Suprapubic skin (tissue), 4 donors: Measurements from ENCODE around the gene ZNF275. TPM values are rescaled to one million over a fixed set of nuclear protein-coding genes. Genes with fewer than 3 reads are reported as not detected.
"Not testable (repeated sequence)": the region's sequence is repeated elsewhere in the genome, so short reads cannot be mapped to it uniquely, and the experiment has no call there.

Experiments
- DNase-seq, 2 donors: peaks; one replicate each; pipeline ENCODE4 v3.0.0-alpha.2; 2019; ENCODE audit warnings: low spot score in 2 of 2
- H3K27ac ChIP-seq: fragments of 200-600 bp; sonication (generic); one replicate; pipeline ENCODE4 v1.5.1; 2019
- H3K27me3 ChIP-seq: fragments of 200-600 bp; sonication (generic); one replicate; pipeline ENCODE4 v1.5.1; 2019
- H3K36me3 ChIP-seq: fragments of 200-600 bp; sonication (generic); one replicate; pipeline ENCODE4 v1.5.1; 2019
- H3K4me1 ChIP-seq: fragments of 200-600 bp; sonication (generic); one replicate; pipeline ENCODE4 v1.5.1; 2019
- H3K4me3 ChIP-seq: fragments of 200-600 bp; sonication (generic); one replicate; pipeline ENCODE4 v1.5.1; 2019; ENCODE audit warnings: mild to moderate bottlenecking
- H3K9me3 ChIP-seq: fragments of 200-600 bp; sonication (generic); one replicate; pipeline ENCODE4 v1.5.1; 2019
- CTCF ChIP-seq, 2 donors: fragments of 200-600 bp in 1 of 2; fragments of 450-650 bp in 1 of 2; sonication (generic) in 1 of 2; IDR thresholded peaks; one replicate each; pipeline ENCODE4 v1.5.1; 2016 to 2019; ENCODE audit warnings: antibody characterized with exemption in 2 of 2, mild to moderate bottlenecking in 1 of 2, moderate library complexity in 1 of 2
- EP300 ChIP-seq: sonication (generic); formaldehyde crosslinking; IDR thresholded peaks from one replicate; pipeline ENCODE4 v1.6.1; 2017; ENCODE audit warnings: antibody characterized with exemption
- POLR2A ChIP-seq, 2 donors: fragments of 450-650 bp; IDR thresholded peaks; one replicate each; pipeline ENCODE4 v1.6.1; 2017; ENCODE audit warnings: antibody characterized with exemption in 2 of 2, mild to moderate bottlenecking in 2 of 2, moderate library complexity in 2 of 2
- POLR2AphosphoS5 ChIP-seq, 3 donors: sonication (generic); formaldehyde crosslinking; IDR thresholded peaks; one replicate each; pipeline ENCODE4 v1.6.1; 2017; ENCODE audit warnings: antibody characterized with exemption in 3 of 3
- WGBS: methylation state at CpG from one replicate; pipeline ENCODE4 v1.1.5; 2018; 5-methylcytosine and 5-hydroxymethylcytosine counted together
- total RNA-seq, 4 donors: library from RNA; depleted of rRNA; stranded (reverse); fragments of >200 nt; gene quantifications; one replicate each; pipeline ENCODE4 v1.1.0, GENCODE V29; 2016

ZNF275 gene
- total RNA-seq, 4 donors from 2014 or later = 2.3 to 4.3 (median 3.3) TPM

- TF ChIP-seq CTCF (IDR thresholded peaks at IDR 0.05) = no peak
- TF ChIP-seq EP300 = no peak
- no peak for TF ChIP-seq POLR2AphosphoS5 (IDR thresholded peaks at IDR 0.05)
- no peak for TF ChIP-seq POLR2A (IDR thresholded peaks at IDR 0.05)
- DNase-seq = no peak
Measured at GRCh38 chrX:153318811-153319210, 15.1 kb upstream of the ZNF275 start.

GRCh38 chrX:153319295-153320046 is 14.5 kb upstream of the ZNF275 start:
- Histone ChIP-seq H3K36me3 (no peaks in the 10 kb centered on the region), H3K27me3 (peaks cover 21% of the 10 kb centered on the region), H3K27ac (no peak overlapping the region), H3K4me1 (no peaks in the 10 kb centered on the region), H3K4me3 (no peak overlapping the region), H3K9me3 (no peaks in the 10 kb centered on the region)
- TF ChIP-seq CTCF (IDR thresholded peaks at IDR 0.05) (no peak), EP300 (no peak), POLR2AphosphoS5 (IDR thresholded peaks at IDR 0.05) (no peak), POLR2A (IDR thresholded peaks at IDR 0.05) (no peak)
- no peak for DNase-seq
- 87% methylated on average over 28 of the region's 33 CpGs for WGBS

More at GRCh38 chrX:153318811-153319210, 15.1 kb upstream of the ZNF275 start:
- Histone ChIP-seq H3K4me1 (no peaks in the 10 kb centered on the region), H3K4me3 (no peak overlapping the region), H3K27me3 (peaks cover 21% of the 10 kb centered on the region), H3K36me3 (no peaks in the 10 kb centered on the region), H3K9me3 (no peaks in the 10 kb centered on the region), H3K27ac (no peak overlapping the region)
- WGBS = no CpG with 5 or more reads among the region's 7 CpGs

- H3K4me3 ChIP-seq, H3K27ac ChIP-seq, H3K36me3 ChIP-seq, DNase-seq, H3K4me1 ChIP-seq, H3K9me3 ChIP-seq: not testable (repeated sequence)
- H3K27me3 ChIP-seq = peaks cover 21% of the 10 kb centered on the region
- 94% methylated on average over 1 of the region's 1 CpG for WGBS
Measured at GRCh38 chrX:153320047-153320443, 13.9 kb upstream of the ZNF275 start.

GRCh38 chrX:153320555-153321184 is 13.3 kb upstream of the ZNF275 start:
- no peaks in the 10 kb centered on the region for H3K36me3 ChIP-seq
- 33% methylated on average over 4 of the region's 13 CpGs for WGBS
- no peak overlapping the region for H3K4me3 ChIP-seq
- DNase-seq = no peak
- no peak overlapping the region for H3K27ac ChIP-seq
- H3K27me3 ChIP-seq = peaks cover 21% of the 10 kb centered on the region
- H3K9me3 ChIP-seq = no peaks in the 10 kb centered on the region
- no peaks in the 10 kb centered on the region for H3K4me1 ChIP-seq
- no peak for TF ChIP-seq POLR2AphosphoS5 (IDR thresholded peaks at IDR 0.05)

DNA sequence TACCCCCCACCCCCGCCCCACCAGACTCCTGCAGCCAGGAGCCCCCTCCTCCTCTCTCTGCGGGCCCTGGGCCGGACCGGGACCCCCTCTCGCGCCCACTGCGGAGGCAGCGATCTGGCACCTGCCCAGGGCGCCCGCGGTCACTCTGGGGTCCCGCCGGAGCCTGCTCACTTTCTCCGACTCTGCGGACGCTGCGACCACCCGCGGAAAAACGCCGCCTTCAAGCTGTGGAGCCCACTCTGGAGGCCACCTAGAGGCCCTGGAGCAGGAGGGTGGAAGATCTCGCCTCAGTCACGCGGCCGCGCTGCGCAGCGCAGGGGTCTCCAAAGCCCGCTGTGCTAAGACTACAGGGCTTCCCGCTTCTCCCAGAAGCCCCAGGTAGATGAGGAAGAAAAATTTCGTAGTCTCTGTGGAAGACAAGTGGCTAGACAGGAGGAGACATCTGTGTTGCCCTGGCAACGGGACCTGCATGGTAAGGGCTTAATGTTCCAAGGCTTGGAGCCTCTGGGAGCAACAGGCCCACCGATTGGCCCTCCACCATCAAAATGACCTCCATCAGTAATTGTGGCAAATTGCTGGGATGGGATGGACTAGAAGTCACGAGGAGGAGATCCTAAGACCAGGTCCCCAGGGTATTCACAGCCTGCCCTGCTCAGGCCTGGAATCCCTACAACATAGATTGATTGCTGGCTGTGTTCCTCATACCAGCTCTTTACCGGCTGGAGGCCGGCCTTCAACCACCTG is 12.4 kb upstream of the ZNF275 start, which contains the start of gene PNMA6F:
Gene PNMA6F (minus strand): TSS at position 387 of the 744 bp plus-strand sequence. CDS start 1,093 bp downstream, outside the sequence.
- H3K36me3 ChIP-seq = no peaks in the 10 kb centered on the region

More for the DNA sequence above, 12.4 kb upstream of the ZNF275 start, which contains the start of gene PNMA6F:
- H3K27me3 ChIP-seq = peaks cover 21% of the 10 kb centered on the region
- WGBS = 65% methylated on average over 4 of the region's 36 CpGs
- no peak within 1 kb of the TSS for H3K4me3 ChIP-seq
- no peak within 1 kb of the TSS for H3K27ac ChIP-seq
- no peaks in the 10 kb centered on the region for H3K9me3 ChIP-seq
- TF ChIP-seq POLR2AphosphoS5 (IDR thresholded peaks at IDR 0.05) (no peak), CTCF (IDR thresholded peaks at IDR 0.05) (no peak), EP300 (no peak), POLR2A (IDR thresholded peaks at IDR 0.05) (no peak)
- no peaks in the 10 kb centered on the region for H3K4me1 ChIP-seq
- DNase-seq = no peak
